ENCODE measurements around the gene KIF1B.

KIF1B gene

GRCh38 chr1:10389271-10389973 is 179.1 kb downstream of the KIF1B start:
- no peak overlapping the region for H2BK15ac ChIP-seq (replicated peaks; ENCODE audit: low read depth)
- no peak overlapping the region for H3K18ac ChIP-seq (ENCODE audit: low read length)
- no peaks in the 10 kb centered on the region for H3K79me2 ChIP-seq (ENCODE audit: control insufficient read depth, insufficient read depth, low read length)
- H3K4me1 ChIP-seq (ENCODE audit: control insufficient read depth, low read depth, low read length): no peaks in the 10 kb centered on the region
- no peak overlapping the region for H2BK120ac ChIP-seq (ENCODE audit: low read depth, low read length)
- no peak overlapping the region for H3K27ac ChIP-seq (ENCODE audit: low read depth, low read length)
- no peak overlapping the region for H2BK5ac ChIP-seq (ENCODE audit: low read length)
- no peak overlapping the region for H3K56ac ChIP-seq (ENCODE audit: low read length)
- WGBS (ENCODE audit: extremely low coverage, insufficient coverage, low lambda C conversion rate): no CpG with 5 or more reads among the region's 6 CpGs
- no peak overlapping the region for H3K4ac ChIP-seq (ENCODE audit: low read depth, low read length)
- H3K4me2 ChIP-seq (ENCODE audit: low read length): no peak overlapping the region
- H3K79me1 ChIP-seq (ENCODE audit: low read length): no peaks in the 10 kb centered on the region
- DNase-seq: no peak
- no peak overlapping the region for H4K5ac ChIP-seq (ENCODE audit: low read length)
- no peak overlapping the region for H3K9ac ChIP-seq (ENCODE audit: low read length)
- H4K8ac ChIP-seq (ENCODE audit: low read depth, low read length): no peak overlapping the region
- no peaks in the 10 kb centered on the region for H3K27me3 ChIP-seq (ENCODE audit: insufficient read depth, low read length, poor library complexity)
- no peak overlapping the region for H3K4me3 ChIP-seq (ENCODE audit: low read length)
- no peaks in the 10 kb centered on the region for H3K36me3 ChIP-seq (ENCODE audit: control insufficient read depth, insufficient read depth, low read length)
- no peak overlapping the region for H2AK5ac ChIP-seq (ENCODE audit: low read length)
- H3K23ac ChIP-seq (ENCODE audit: low read length): no peak overlapping the region

DNA sequence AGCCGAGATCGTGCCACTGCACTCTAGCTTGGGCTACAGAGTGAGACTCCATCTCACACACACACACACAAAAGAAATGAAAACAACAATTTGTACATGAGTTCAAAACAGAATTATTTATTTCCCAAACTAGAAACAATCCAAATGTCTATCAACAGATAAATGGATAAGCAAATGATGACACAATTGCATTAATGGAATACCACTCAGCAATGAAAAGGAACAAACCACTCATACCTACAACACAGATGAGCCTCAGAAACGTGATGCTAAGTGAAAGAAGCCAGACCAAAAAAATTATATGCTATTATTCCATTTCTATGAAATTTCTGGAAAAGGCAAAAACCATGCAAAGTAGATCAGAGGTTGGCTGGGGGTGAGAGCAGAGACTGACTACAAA is 186.5 kb downstream of the KIF1B start:
- Histone ChIP-seq H2BK15ac (replicated peaks; ENCODE audit: low read depth) (no peak overlapping the region), H3K18ac (ENCODE audit: low read length) (no peak overlapping the region), H3K4me1 (ENCODE audit: control insufficient read depth, low read depth, low read length) (no peaks in the 10 kb centered on the region), H3K4me2 (ENCODE audit: low read length) (no peak overlapping the region), H3K9ac (ENCODE audit: low read length) (no peak overlapping the region), H2AK5ac (ENCODE audit: low read length) (no peak overlapping the region), H4K8ac (ENCODE audit: low read depth, low read length) (no peak overlapping the region), H3K36me3 (ENCODE audit: control insufficient read depth, insufficient read depth, low read length) (no peaks in the 10 kb centered on the region), H3K79me2 (ENCODE audit: control insufficient read depth, insufficient read depth, low read length) (peaks cover 17% of the 10 kb centered on the region), H3K56ac (ENCODE audit: low read length) (no peak overlapping the region), H4K5ac (ENCODE audit: low read length) (no peak overlapping the region), H3K27me3 (ENCODE audit: insufficient read depth, low read length, poor library complexity) (no peaks in the 10 kb centered on the region), H3K4me3 (ENCODE audit: low read length) (no peak overlapping the region), H3K4ac (ENCODE audit: low read depth, low read length) (no peak overlapping the region), H3K79me1 (ENCODE audit: low read length) (peaks cover 2% of the 10 kb centered on the region), H3K27ac (ENCODE audit: low read depth, low read length) (no peak overlapping the region), H2BK120ac (ENCODE audit: low read depth, low read length) (no peak overlapping the region), H3K23ac (ENCODE audit: low read length) (no peak overlapping the region), H2BK5ac (ENCODE audit: low read length) (no peak overlapping the region)
- no peak for DNase-seq
- WGBS (ENCODE audit: extremely low coverage, insufficient coverage, low lambda C conversion rate): no CpG with 5 or more reads among the region's 3 CpGs

- Histone ChIP-seq H3K27me3 (ENCODE audit: insufficient read depth, low read length, poor library complexity) (no peaks in the 10 kb centered on the region), H2BK120ac (ENCODE audit: low read depth, low read length) (no peak overlapping the region), H4K8ac (ENCODE audit: low read depth, low read length) (no peak overlapping the region), H3K36me3 (ENCODE audit: control insufficient read depth, insufficient read depth, low read length) (peaks cover 4% of the 10 kb centered on the region), H3K23ac (ENCODE audit: low read length) (no peak overlapping the region), H3K4ac (ENCODE audit: low read depth, low read length) (no peak overlapping the region), H2BK15ac (replicated peaks; ENCODE audit: low read depth) (no peak overlapping the region), H3K4me3 (ENCODE audit: low read length) (peak overlapping the region; percentile 83), H3K4me1 (ENCODE audit: control insufficient read depth, low read depth, low read length) (no peaks in the 10 kb centered on the region), H4K5ac (ENCODE audit: low read length) (no peak overlapping the region), H3K18ac (ENCODE audit: low read length) (no peak overlapping the region), H3K9ac (ENCODE audit: low read length) (peak overlapping the region; percentile 92), H3K56ac (ENCODE audit: low read length) (peak overlapping the region; percentile 97), H2AK5ac (ENCODE audit: low read length) (no peak overlapping the region), H3K79me2 (ENCODE audit: control insufficient read depth, insufficient read depth, low read length) (peaks cover 17% of the 10 kb centered on the region), H2BK5ac (ENCODE audit: low read length) (no peak overlapping the region), H3K4me2 (ENCODE audit: low read length) (peak overlapping the region; percentile 96), H3K27ac (ENCODE audit: low read depth, low read length) (peak overlapping the region; percentile 21), H3K79me1 (ENCODE audit: low read length) (peaks cover 2% of the 10 kb centered on the region)
- no CpG with 5 or more reads among the region's 34 CpGs for WGBS (ENCODE audit: extremely low coverage, insufficient coverage, low lambda C conversion rate)
- DNase-seq: no peak
Observed at GRCh38 chr1:10398278-10398733, 187.9 kb downstream of the KIF1B start.

GRCh38 chr1:10398734-10399443 is 188.5 kb downstream of the KIF1B start, which contains the start of gene PGD:
TSS of gene PGD (plus strand) at chr1:10399064. CDS start at chr1:10399118, 54 bp downstream.
- peak within 1 kb of the TSS; percentile 28 for H3K4ac ChIP-seq (ENCODE audit: low read depth, low read length)
- peak within 1 kb of the TSS; percentile 95 for H3K23ac ChIP-seq (ENCODE audit: low read length)
- DNase-seq: peak; percentile 99
- peak within 1 kb of the TSS; percentile 16 for H2AK5ac ChIP-seq (ENCODE audit: low read length)
- H4K5ac ChIP-seq (ENCODE audit: low read length): no peak within 1 kb of the TSS
- H3K4me2 ChIP-seq (ENCODE audit: low read length): peak within 1 kb of the TSS; percentile 96
- H3K27me3 ChIP-seq (ENCODE audit: insufficient read depth, low read length, poor library complexity): no peaks in the 10 kb centered on the region
- no peak within 1 kb of the TSS for H2BK15ac ChIP-seq (replicated peaks; ENCODE audit: low read depth)
- no peak within 1 kb of the TSS for H2BK120ac ChIP-seq (ENCODE audit: low read depth, low read length)
- H4K8ac ChIP-seq (ENCODE audit: low read depth, low read length): no peak within 1 kb of the TSS
- H3K56ac ChIP-seq (ENCODE audit: low read length): peak within 1 kb of the TSS; percentile 98
- peak within 1 kb of the TSS; percentile 95 for H3K4me3 ChIP-seq (ENCODE audit: low read length)
- peak within 1 kb of the TSS; percentile 91 for H3K27ac ChIP-seq (ENCODE audit: low read depth, low read length)
- no CpG with 5 or more reads among the region's 76 CpGs for WGBS (ENCODE audit: extremely low coverage, insufficient coverage, low lambda C conversion rate)
- H3K36me3 ChIP-seq (ENCODE audit: control insufficient read depth, insufficient read depth, low read length): peaks cover 6% of the 10 kb centered on the region
- peaks cover 17% of the 10 kb centered on the region for H3K79me2 ChIP-seq (ENCODE audit: control insufficient read depth, insufficient read depth, low read length)
- peak within 1 kb of the TSS; percentile 47 for H3K18ac ChIP-seq (ENCODE audit: low read length)
- H3K4me1 ChIP-seq (ENCODE audit: control insufficient read depth, low read depth, low read length): no peaks in the 10 kb centered on the region
- peaks cover 2% of the 10 kb centered on the region for H3K79me1 ChIP-seq (ENCODE audit: low read length)
- peak within 1 kb of the TSS; percentile 91 for H2BK5ac ChIP-seq (ENCODE audit: low read length)
- peak within 1 kb of the TSS; percentile 96 for H3K9ac ChIP-seq (ENCODE audit: low read length)

- Histone ChIP-seq H3K4me3 (ENCODE audit: low read length) (peak overlapping the region; percentile 95), H2BK15ac (replicated peaks; ENCODE audit: low read depth) (no peak overlapping the region), H3K9ac (ENCODE audit: low read length) (peak overlapping the region; percentile 96), H3K27me3 (ENCODE audit: insufficient read depth, low read length, poor library complexity) (no peaks in the 10 kb centered on the region), H3K79me2 (ENCODE audit: control insufficient read depth, insufficient read depth, low read length) (peaks cover 17% of the 10 kb centered on the region), H3K4ac (ENCODE audit: low read depth, low read length) (no peak overlapping the region), H3K18ac (ENCODE audit: low read length) (peak overlapping the region; percentile 47), H3K4me2 (ENCODE audit: low read length) (peak overlapping the region; percentile 62), H3K4me1 (ENCODE audit: control insufficient read depth, low read depth, low read length) (no peaks in the 10 kb centered on the region), H3K79me1 (ENCODE audit: low read length) (peaks cover 2% of the 10 kb centered on the region), H3K23ac (ENCODE audit: low read length) (no peak overlapping the region), H3K27ac (ENCODE audit: low read depth, low read length) (peak overlapping the region; percentile 91), H4K5ac (ENCODE audit: low read length) (no peak overlapping the region), H3K56ac (ENCODE audit: low read length) (peak overlapping the region; percentile 98), H4K8ac (ENCODE audit: low read depth, low read length) (no peak overlapping the region), H3K36me3 (ENCODE audit: control insufficient read depth, insufficient read depth, low read length) (peaks cover 7% of the 10 kb centered on the region), H2BK5ac (ENCODE audit: low read length) (no peak overlapping the region), H2BK120ac (ENCODE audit: low read depth, low read length) (no peak overlapping the region), H2AK5ac (ENCODE audit: low read length) (no peak overlapping the region)
- WGBS (ENCODE audit: extremely low coverage, insufficient coverage, low lambda C conversion rate): no CpG with 5 or more reads among the region's 42 CpGs
- no peak for DNase-seq
Observed at GRCh38 chr1:10399444-10399941, 189.1 kb downstream of the KIF1B start.
